ENCODE data around the gene IFNA13. TPM values are rescaled to one million over a fixed set of nuclear protein-coding genes. Genes with fewer than 3 reads are reported as not detected.

Gene IFNA13
- polyA plus RNA-seq, 1 of the 3 experiments (the other 2 are of a cell fraction): not detected

DNA sequence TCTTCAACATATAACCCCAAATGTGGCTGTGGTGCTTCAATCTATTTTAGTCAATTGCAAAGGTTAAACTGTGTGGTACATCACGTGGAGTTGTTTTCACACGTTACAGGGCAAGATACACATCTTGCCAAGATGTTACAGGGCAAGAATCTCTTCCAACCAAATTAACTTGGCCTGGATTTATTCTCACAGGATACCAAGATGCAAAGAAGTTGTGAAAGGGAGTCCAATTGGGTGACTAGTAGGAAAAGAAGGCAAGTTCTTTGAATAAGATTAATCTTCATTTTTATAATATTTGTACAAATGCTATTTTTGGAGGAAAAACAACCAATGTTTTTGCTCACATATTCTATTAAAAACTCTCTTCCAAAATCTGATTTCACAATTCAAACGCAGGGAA is 36.3 kb upstream of the IFNA13 start:
- Histone ChIP-seq H2AFZ (ENCODE audit: low read depth) (no peak overlapping the region), H4K20me1 (ENCODE audit: insufficient read depth) (no peaks in the 10 kb centered on the region), H3K27ac (ENCODE audit: low read depth in 2 of 2, low read length in 1 of 2) (no peak overlapping the region), H3K4me2 (no peak overlapping the region), H3K79me2 (ENCODE audit: insufficient read depth) (no peaks in the 10 kb centered on the region), H3K27me3 (ENCODE audit: insufficient read depth) (peaks cover 15% of the 10 kb centered on the region; the same call in 1 of the 2 replicates), H3K9ac (no peak overlapping the region), H3K9me3 (no peaks in the 10 kb centered on the region), H3K4me3 (ENCODE audit: low read depth in 2 of 2, low read length in 1 of 2) (no peak overlapping the region), H3F3A (replicated peaks; ENCODE audit: insufficient read depth) (no peaks in the 10 kb centered on the region), H3K36me3 (replicated peaks in 1 of 2; ENCODE audit: control insufficient read depth in 1 of 2, insufficient read depth in 2 of 2, low read length in 1 of 2) (no peaks in the 10 kb centered on the region), H3K4me1 (ENCODE audit: control insufficient read depth in 1 of 2, insufficient read depth in 2 of 2, low read depth in 1 of 2, low read length in 1 of 2) (no peaks in the 10 kb centered on the region), H3K9me2 (no peaks in the 10 kb centered on the region)
- WGBS (ENCODE audit: low lambda C conversion rate): 7% methylated on average over 3 of the region's 3 CpGs
- TF ChIP-seq EZH2phosphoT487 (IDR thresholded peaks at IDR 0.05; ENCODE audit: borderline replicate concordance, low read depth) (no peak), RFX5 (IDR thresholded peaks at IDR 0.05; ENCODE audit: low read length) (no peak), MEF2A (IDR thresholded peaks at IDR 0.05; ENCODE audit: borderline replicate concordance, low read depth) (no peak), JUND (IDR thresholded peaks at IDR 0.05) (no peak), EP300 (IDR thresholded peaks at IDR 0.05; ENCODE audit: borderline replicate concordance in 1 of 2, low read depth in 1 of 2, low read length in 1 of 2) (no peak), TAF1 (IDR thresholded peaks at IDR 0.05; ENCODE audit: borderline replicate concordance, low read depth, low read length) (no peak), RCOR1 (IDR thresholded peaks at IDR 0.05; ENCODE audit: low read length) (no peak), GABPA (IDR thresholded peaks at IDR 0.05; ENCODE audit: low read depth) (no peak), GATA2 (CRISPR knock-in tag; IDR thresholded peaks at IDR 0.05) (no peak)
- TF ChIP-seq, protein P1, sequence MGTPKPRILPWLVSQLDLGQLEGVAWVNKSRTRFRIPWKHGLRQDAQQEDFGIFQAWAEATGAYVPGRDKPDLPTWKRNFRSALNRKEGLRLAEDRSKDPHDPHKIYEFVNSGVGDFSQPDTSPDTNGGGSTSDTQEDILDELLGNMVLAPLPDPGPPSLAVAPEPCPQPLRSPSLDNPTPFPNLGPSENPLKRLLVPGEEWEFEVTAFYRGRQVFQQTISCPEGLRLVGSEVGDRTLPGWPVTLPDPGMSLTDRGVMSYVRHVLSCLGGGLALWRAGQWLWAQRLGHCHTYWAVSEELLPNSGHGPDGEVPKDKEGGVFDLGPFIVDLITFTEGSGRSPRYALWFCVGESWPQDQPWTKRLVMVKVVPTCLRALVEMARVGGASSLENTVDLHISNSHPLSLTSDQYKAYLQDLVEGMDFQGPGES (IDR thresholded peaks at IDR 0.05; ENCODE audit: low read depth, low read length): no peak
- TF ChIP-seq, protein P2, sequence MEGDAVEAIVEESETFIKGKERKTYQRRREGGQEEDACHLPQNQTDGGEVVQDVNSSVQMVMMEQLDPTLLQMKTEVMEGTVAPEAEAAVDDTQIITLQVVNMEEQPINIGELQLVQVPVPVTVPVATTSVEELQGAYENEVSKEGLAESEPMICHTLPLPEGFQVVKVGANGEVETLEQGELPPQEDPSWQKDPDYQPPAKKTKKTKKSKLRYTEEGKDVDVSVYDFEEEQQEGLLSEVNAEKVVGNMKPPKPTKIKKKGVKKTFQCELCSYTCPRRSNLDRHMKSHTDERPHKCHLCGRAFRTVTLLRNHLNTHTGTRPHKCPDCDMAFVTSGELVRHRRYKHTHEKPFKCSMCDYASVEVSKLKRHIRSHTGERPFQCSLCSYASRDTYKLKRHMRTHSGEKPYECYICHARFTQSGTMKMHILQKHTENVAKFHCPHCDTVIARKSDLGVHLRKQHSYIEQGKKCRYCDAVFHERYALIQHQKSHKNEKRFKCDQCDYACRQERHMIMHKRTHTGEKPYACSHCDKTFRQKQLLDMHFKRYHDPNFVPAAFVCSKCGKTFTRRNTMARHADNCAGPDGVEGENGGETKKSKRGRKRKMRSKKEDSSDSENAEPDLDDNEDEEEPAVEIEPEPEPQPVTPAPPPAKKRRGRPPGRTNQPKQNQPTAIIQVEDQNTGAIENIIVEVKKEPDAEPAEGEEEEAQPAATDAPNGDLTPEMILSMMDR (IDR thresholded peaks at IDR 0.05): no peak
- TF ChIP-seq, protein P3, sequence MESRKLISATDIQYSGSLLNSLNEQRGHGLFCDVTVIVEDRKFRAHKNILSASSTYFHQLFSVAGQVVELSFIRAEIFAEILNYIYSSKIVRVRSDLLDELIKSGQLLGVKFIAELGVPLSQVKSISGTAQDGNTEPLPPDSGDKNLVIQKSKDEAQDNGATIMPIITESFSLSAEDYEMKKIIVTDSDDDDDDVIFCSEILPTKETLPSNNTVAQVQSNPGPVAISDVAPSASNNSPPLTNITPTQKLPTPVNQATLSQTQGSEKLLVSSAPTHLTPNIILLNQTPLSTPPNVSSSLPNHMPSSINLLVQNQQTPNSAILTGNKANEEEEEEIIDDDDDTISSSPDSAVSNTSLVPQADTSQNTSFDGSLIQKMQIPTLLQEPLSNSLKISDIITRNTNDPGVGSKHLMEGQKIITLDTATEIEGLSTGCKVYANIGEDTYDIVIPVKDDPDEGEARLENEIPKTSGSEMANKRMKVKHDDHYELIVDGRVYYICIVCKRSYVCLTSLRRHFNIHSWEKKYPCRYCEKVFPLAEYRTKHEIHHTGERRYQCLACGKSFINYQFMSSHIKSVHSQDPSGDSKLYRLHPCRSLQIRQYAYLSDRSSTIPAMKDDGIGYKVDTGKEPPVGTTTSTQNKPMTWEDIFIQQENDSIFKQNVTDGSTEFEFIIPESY (IDR thresholded peaks at IDR 0.05; ENCODE audit: borderline replicate concordance, low read depth): no peak
- TF ChIP-seq, protein P4, sequence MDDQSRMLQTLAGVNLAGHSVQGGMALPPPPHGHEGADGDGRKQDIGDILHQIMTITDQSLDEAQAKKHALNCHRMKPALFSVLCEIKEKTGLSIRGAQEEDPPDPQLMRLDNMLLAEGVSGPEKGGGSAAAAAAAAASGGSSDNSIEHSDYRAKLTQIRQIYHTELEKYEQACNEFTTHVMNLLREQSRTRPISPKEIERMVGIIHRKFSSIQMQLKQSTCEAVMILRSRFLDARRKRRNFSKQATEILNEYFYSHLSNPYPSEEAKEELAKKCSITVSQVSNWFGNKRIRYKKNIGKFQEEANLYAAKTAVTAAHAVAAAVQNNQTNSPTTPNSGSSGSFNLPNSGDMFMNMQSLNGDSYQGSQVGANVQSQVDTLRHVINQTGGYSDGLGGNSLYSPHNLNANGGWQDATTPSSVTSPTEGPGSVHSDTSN (IDR thresholded peaks at IDR 0.05): no peak
- POLR2A ChIA-PET: no interaction called here
- CTCF ChIA-PET: no interaction called here
- no peak for DNase-seq
